ENCODE measurements around the gene SYCP3. TPM values are rescaled to one million over a fixed set of nuclear protein-coding genes. Genes with fewer than 3 reads are reported as not detected.

Gene SYCP3
- total RNA-seq (2014; rRNA removed; shearing (Covaris generic)) (not detected in 2 replicates), polyA plus RNA-seq (2016; fragmentation: Nextera tagmentation; extraction: Ambion mirVana) (0.39 and 0.77 TPM in 2 replicates)

- Histone ChIP-seq H3K4me3 (no peak within 1 kb of the TSS), H4K20me1 (ENCODE audit: insufficient read depth) (no peaks in the 10 kb centered on the region), H3K4me1 (ENCODE audit: insufficient read depth) (no peaks in the 10 kb centered on the region), H3K9ac (no peak within 1 kb of the TSS), H3K36me3 (ENCODE audit: low read depth) (peaks cover 7% of the 10 kb centered on the region; the same call in 1 of the 2 replicates), H2AFZ (no peak within 1 kb of the TSS), H3K27ac (no peak within 1 kb of the TSS), H3K4me2 (ENCODE audit: unreplicated experiment) (no peak within 1 kb of the TSS), H3F3A (ENCODE audit: insufficient read depth) (no peaks in the 10 kb centered on the region), H3K9me2 (ENCODE audit: insufficient read depth) (no peaks in the 10 kb centered on the region), H3K9me3 (ENCODE audit: low read depth) (no peaks in the 10 kb centered on the region), H3K79me2 (ENCODE audit: insufficient read depth) (no peaks in the 10 kb centered on the region), H3K27me3 (replicated peaks; ENCODE audit: insufficient read depth) (no peaks in the 10 kb centered on the region)
- no peak for DNase-seq
- WGBS, 2 experiments (ENCODE audit: low coverage in 1 of 2, low lambda C conversion rate in 2 of 2, missing lambda C conversion rate in 2 of 2): 97 to 98% methylated on average over 38 to 57 of the region's 57 CpGs
- no peak for TF ChIP-seq EZH2phosphoT487 (IDR thresholded peaks at IDR 0.05; ENCODE audit: insufficient read depth, low read depth)
- in situ Hi-C loops (cut with MboI): no loop called here
These were observed at the start of gene SYCP3 for GRCh38 chr12:101738920-101739665. SYCP3 (minus strand) TSS chr12:101739462; CDS start chr12:101737935, 1,527 bp downstream.

DNA sequence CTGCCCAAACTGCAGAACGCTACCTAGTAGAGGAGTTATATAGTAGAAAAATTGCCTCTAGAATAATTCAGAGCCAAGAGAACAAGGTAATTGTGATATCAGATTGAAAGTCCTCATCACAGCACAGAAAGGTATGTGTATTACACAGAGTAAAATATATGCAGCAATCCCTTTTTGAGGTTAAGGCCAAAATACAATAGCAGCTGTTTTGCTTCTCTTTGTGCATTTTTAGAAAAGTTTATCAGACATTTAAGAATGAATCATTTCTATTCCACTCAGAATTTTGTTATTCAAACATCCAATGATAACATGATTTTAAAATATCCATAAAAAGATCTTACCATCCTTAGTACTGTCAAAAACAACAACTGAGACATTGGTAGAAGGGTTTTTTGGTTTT, 46.4 kb upstream of the SYCP3 start:
- H3K9me2 ChIP-seq (ENCODE audit: insufficient read depth): no peaks in the 10 kb centered on the region
- no peaks in the 10 kb centered on the region for H3K9me3 ChIP-seq (ENCODE audit: low read depth)
- no peaks in the 10 kb centered on the region for H3K79me2 ChIP-seq (ENCODE audit: insufficient read depth)
- no peak overlapping the region for H3K4me3 ChIP-seq
- no peak overlapping the region for H2AFZ ChIP-seq
- peaks cover 22% of the 10 kb centered on the region for H3F3A ChIP-seq (ENCODE audit: insufficient read depth)
- no peaks in the 10 kb centered on the region for H3K27me3 ChIP-seq (replicated peaks; ENCODE audit: insufficient read depth)
- no peaks in the 10 kb centered on the region for H4K20me1 ChIP-seq (ENCODE audit: insufficient read depth)
- peaks cover 24% of the 10 kb centered on the region for H3K4me1 ChIP-seq (ENCODE audit: insufficient read depth)
- no peak overlapping the region for H3K27ac ChIP-seq
- WGBS, 2 experiments (ENCODE audit: low coverage in 1 of 2, low lambda C conversion rate in 2 of 2, missing lambda C conversion rate in 2 of 2): 94 to 100% methylated on average over 1 of the region's 1 CpG
- H3K9ac ChIP-seq: no peak overlapping the region
- TF ChIP-seq EZH2phosphoT487 (IDR thresholded peaks at IDR 0.05; ENCODE audit: insufficient read depth, low read depth) (no peak), EZH2 (IDR thresholded peaks at IDR 0.05; ENCODE audit: insufficient read depth, poor library complexity, severe bottlenecking) (no peak)
- no peak overlapping the region for H3K4me2 ChIP-seq (ENCODE audit: unreplicated experiment)
- no peak for DNase-seq
- in situ Hi-C loops (cut with MboI): no loop called here
- H3K36me3 ChIP-seq (ENCODE audit: low read depth): no peaks in the 10 kb centered on the region

- DNase-seq: no peak
- H3K9ac ChIP-seq: no peak overlapping the region
- no peaks in the 10 kb centered on the region for H4K20me1 ChIP-seq (ENCODE audit: insufficient read depth)
- WGBS, 2 experiments (ENCODE audit: low coverage in 1 of 2, low lambda C conversion rate in 2 of 2, missing lambda C conversion rate in 2 of 2): 97 to 100% methylated on average over 1 of the region's 1 CpG
- peaks cover 22% of the 10 kb centered on the region for H3F3A ChIP-seq (ENCODE audit: insufficient read depth)
- no peak overlapping the region for H3K4me3 ChIP-seq
- H3K79me2 ChIP-seq (ENCODE audit: insufficient read depth): no peaks in the 10 kb centered on the region
- H3K9me3 ChIP-seq (ENCODE audit: low read depth): no peaks in the 10 kb centered on the region
- no peaks in the 10 kb centered on the region for H3K9me2 ChIP-seq (ENCODE audit: insufficient read depth)
- in situ Hi-C loops (cut with MboI): no loop called here
- H3K27me3 ChIP-seq (replicated peaks; ENCODE audit: insufficient read depth): no peaks in the 10 kb centered on the region
- H3K4me2 ChIP-seq (ENCODE audit: unreplicated experiment): no peak overlapping the region
- TF ChIP-seq EZH2phosphoT487 (IDR thresholded peaks at IDR 0.05; ENCODE audit: insufficient read depth, low read depth): no peak
- no peak for TF ChIP-seq EZH2 (IDR thresholded peaks at IDR 0.05; ENCODE audit: insufficient read depth, poor library complexity, severe bottlenecking)
- H3K36me3 ChIP-seq (ENCODE audit: low read depth): no peaks in the 10 kb centered on the region
- no peak overlapping the region for H2AFZ ChIP-seq
- no peak overlapping the region for H3K27ac ChIP-seq
- H3K4me1 ChIP-seq (ENCODE audit: insufficient read depth): peaks cover 24% of the 10 kb centered on the region
These were observed 45.1 kb upstream of the SYCP3 start for GRCh38 chr12:101784376-101784775.

DNA sequence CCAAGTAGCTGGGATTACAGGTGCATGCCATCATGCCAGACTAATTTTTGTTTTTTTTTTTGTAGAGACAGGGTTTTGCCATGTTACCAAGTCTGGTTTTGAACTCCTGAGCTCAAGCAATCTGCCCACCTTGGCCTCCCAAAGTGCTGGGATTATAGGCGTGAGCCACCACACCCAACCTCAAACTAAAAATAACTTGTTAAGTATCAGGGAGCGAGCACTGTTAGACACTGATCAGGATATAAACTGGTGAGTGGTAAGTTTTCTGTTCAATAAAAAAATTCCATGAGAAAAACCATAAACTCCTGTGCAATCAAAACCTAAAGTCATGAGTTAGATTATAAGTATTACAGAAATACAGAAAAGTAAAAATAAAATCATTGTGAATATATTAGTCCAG, 44.6 kb upstream of the SYCP3 start:
- H3K4me2 ChIP-seq (ENCODE audit: unreplicated experiment): no peak overlapping the region
- no peaks in the 10 kb centered on the region for H4K20me1 ChIP-seq (ENCODE audit: insufficient read depth)
- H2AFZ ChIP-seq: no peak overlapping the region
- TF ChIP-seq EZH2phosphoT487 (IDR thresholded peaks at IDR 0.05; ENCODE audit: insufficient read depth, low read depth): no peak
- no peak for TF ChIP-seq EZH2 (IDR thresholded peaks at IDR 0.05; ENCODE audit: insufficient read depth, poor library complexity, severe bottlenecking)
- H3K4me3 ChIP-seq: no peak overlapping the region
- no peak for DNase-seq
- no peaks in the 10 kb centered on the region for H3K27me3 ChIP-seq (replicated peaks; ENCODE audit: insufficient read depth)
- peaks cover 24% of the 10 kb centered on the region for H3K4me1 ChIP-seq (ENCODE audit: insufficient read depth)
- no peaks in the 10 kb centered on the region for H3K9me3 ChIP-seq (ENCODE audit: low read depth)
- H3K79me2 ChIP-seq (ENCODE audit: insufficient read depth): no peaks in the 10 kb centered on the region
- 85 to 87% methylated on average over 2 of the region's 2 CpGs for WGBS, 2 experiments (ENCODE audit: low coverage in 1 of 2, low lambda C conversion rate in 2 of 2, missing lambda C conversion rate in 2 of 2)
- H3K9ac ChIP-seq: no peak overlapping the region
- H3F3A ChIP-seq (ENCODE audit: insufficient read depth): peaks cover 22% of the 10 kb centered on the region
- no peak overlapping the region for H3K27ac ChIP-seq
- H3K36me3 ChIP-seq (ENCODE audit: low read depth): no peaks in the 10 kb centered on the region
- no peaks in the 10 kb centered on the region for H3K9me2 ChIP-seq (ENCODE audit: insufficient read depth)
- in situ Hi-C loops (cut with MboI): no loop called here

Measured in GM23248 (cell line).